ENCODE measurements around the gene DUSP22.
A peak's percentile ranks its signal among the peaks of the same experiment; 100 is the strongest.

The DUSP22 gene

GRCh38 chr6:382883-383810 is 90.9 kb downstream of the DUSP22 start:
- DNase-seq, result no peak

- DNase-seq, result no peak
Measured at GRCh38 chr6:383856-384255, 91.6 kb downstream of the DUSP22 start.

GRCh38 chr6:384898-385297 is 92.6 kb downstream of the DUSP22 start:
- DNase-seq, result no peak

- DNase-seq, result no peak
Measured at GRCh38 chr6:385614-386013, 93.3 kb downstream of the DUSP22 start.

GRCh38 chr6:386688-387266 is 94.5 kb downstream of the DUSP22 start:
- DNase-seq, result no peak

- no peak for DNase-seq
Measured at GRCh38 chr6:387293-387741, 95.0 kb downstream of the DUSP22 start.

GRCh38 chr6:388202-388903 is 96.1 kb downstream of the DUSP22 start:
- no peak for DNase-seq

GRCh38 chr6:389143-389542 is 96.9 kb downstream of the DUSP22 start:
- no peak for DNase-seq

GRCh38 chr6:389622-390021 is 97.3 kb downstream of the DUSP22 start:
- DNase-seq, result no peak

GRCh38 chr6:390914-391558 is 98.7 kb downstream of the DUSP22 start:
- peak; percentile 59 to 61 for DNase-seq

GRCh38 chr6:391559-392440 is 99.5 kb downstream of the DUSP22 start, which contains the start of gene IRF4:
IRF4 (plus strand) TSS chr6:391752; CDS start chr6:393153, 1,401 bp downstream.
- DNase-seq, result peak; percentile 77 to 83

- DNase-seq, result peak; percentile 52 to 56
Measured at GRCh38 chr6:392441-393390, 100.4 kb downstream of the DUSP22 start.

- DNase-seq, result peak in 1 of 2 donors; percentile 64
Measured at GRCh38 chr6:393391-394221, 101.3 kb downstream of the DUSP22 start.

GRCh38 chr6:394641-395289 is 102.5 kb downstream of the DUSP22 start:
- peak in 1 of 2 donors; percentile 19 for DNase-seq

- DNase-seq, result no peak
Measured at GRCh38 chr6:395432-396125, 103.3 kb downstream of the DUSP22 start.

GRCh38 chr6:396126-396520 is 103.8 kb downstream of the DUSP22 start:
- DNase-seq, result no peak

- DNase-seq, result no peak
Measured at GRCh38 chr6:397056-397455, 104.8 kb downstream of the DUSP22 start.

- DNase-seq, result no peak
Measured at GRCh38 chr6:397604-398003, 105.3 kb downstream of the DUSP22 start.

GRCh38 chr6:398065-398464 is 105.8 kb downstream of the DUSP22 start:
- no peak for DNase-seq
